GM12873 (cell line): ENCODE results near the gene GREB1L.

Experiments
- TF ChIP-seq, protein P1 (sequence below): IDR thresholded peaks from 2 replicates; pipeline ENCODE4 v1.5.1; 2012; ENCODE audit warnings: low read depth, mild to moderate bottlenecking, moderate library complexity, low read length, control low read depth; ENCODE audit not compliant: insufficient read depth; ENCODE audit errors: missing control alignments

GREB1L gene

DNA sequence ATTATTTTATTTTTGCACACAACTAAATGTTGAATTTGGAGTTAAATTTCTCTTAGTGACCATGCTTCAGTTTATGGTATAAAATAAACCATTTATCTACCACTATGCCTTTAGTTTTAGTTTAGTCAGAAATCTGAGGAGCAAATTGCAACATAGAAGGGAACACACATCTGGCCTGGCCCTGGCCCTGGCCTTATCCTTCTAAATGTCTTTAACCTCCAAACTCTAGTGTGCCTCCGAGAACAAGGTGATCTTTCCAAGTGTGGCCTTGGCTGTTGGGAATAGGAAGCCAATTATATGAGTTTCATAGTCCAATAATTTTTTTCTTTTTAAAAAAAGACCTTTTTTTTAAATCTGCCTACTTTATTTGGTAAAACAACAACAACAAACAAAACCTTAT is 31.8 kb upstream of the GREB1L start:
- TF ChIP-seq, protein P1, sequence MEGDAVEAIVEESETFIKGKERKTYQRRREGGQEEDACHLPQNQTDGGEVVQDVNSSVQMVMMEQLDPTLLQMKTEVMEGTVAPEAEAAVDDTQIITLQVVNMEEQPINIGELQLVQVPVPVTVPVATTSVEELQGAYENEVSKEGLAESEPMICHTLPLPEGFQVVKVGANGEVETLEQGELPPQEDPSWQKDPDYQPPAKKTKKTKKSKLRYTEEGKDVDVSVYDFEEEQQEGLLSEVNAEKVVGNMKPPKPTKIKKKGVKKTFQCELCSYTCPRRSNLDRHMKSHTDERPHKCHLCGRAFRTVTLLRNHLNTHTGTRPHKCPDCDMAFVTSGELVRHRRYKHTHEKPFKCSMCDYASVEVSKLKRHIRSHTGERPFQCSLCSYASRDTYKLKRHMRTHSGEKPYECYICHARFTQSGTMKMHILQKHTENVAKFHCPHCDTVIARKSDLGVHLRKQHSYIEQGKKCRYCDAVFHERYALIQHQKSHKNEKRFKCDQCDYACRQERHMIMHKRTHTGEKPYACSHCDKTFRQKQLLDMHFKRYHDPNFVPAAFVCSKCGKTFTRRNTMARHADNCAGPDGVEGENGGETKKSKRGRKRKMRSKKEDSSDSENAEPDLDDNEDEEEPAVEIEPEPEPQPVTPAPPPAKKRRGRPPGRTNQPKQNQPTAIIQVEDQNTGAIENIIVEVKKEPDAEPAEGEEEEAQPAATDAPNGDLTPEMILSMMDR, result no peak

DNA sequence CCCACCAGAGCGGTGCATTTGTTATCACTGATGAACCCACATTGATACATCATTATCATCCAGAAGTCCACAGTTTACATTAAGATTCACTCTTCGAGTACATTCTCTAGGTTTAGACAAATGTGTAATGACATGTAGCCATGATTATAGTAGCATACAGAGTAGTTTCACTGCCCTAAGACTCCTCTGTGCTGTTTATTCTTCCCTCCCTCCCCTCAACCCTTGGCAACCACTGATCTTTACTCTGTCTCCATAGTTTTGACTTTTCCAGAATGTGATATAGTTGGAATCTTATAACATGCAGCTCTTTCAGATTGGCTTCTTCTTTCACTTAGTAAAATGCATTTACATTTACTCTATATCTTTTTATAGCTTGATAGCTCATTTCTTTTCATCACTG is 31.2 kb upstream of the GREB1L start:
- TF ChIP-seq, protein P1, result no peak

DNA sequence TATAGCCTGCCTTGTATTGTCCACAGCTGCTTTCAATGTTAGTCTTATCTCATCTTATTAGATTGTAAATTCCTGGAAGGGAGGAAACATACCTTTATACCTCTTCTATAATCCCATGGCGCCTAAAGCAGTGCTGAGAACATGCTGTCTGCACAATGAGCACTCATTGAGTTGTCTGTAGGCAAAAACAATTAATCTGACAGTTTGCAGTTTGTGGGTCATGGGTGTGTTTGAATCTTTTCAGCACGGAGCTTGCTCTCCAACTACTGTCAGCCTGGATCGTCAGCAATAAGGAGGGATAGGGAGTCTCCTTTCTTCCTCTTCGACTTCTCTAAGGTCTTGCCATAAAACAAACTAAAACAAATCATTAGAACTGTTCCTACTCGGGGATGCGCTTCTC is 26.5 kb upstream of the GREB1L start:
- TF ChIP-seq, protein P1, result no peak

DNA sequence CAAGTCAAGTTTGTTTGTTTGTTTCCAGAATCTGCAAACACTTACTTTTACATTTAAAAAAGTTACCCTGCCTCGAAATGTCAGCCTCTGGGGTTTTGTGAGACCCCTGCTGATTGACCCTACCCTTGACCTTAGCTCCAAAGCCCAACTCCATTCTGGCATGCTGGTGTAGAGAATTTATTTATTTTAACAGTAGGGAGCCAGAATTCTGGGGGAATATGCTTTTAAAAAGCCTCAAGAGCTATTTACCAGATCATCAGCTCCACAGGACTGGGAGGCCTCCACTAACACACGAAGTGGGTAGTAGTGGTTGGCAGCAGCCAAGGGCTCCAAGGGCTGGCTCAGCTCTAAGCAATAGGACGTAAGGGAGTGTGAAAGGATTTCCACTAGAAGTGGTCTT is 23.2 kb upstream of the GREB1L start:
- TF ChIP-seq, protein P1, result no peak

DNA sequence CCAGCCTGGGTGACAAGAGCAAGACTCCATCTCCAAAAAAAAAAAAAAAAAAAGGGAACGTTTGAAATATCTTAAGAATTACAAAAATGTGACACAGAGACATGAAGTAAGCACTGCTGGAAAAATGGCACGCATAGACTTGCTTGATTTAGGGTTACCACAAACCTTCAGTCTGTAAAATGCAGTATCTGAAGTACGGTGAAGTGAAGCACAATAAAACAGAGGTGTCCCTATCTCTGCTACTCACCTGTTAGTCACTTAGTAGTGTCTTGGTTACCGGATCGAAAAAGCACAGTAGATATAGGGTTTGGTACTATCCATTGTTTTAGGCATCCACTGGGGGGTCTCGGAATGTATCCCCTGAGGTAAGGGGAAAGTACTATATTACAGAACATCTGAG is 11.6 kb upstream of the GREB1L start:
- TF ChIP-seq, protein P1, result no peak

DNA sequence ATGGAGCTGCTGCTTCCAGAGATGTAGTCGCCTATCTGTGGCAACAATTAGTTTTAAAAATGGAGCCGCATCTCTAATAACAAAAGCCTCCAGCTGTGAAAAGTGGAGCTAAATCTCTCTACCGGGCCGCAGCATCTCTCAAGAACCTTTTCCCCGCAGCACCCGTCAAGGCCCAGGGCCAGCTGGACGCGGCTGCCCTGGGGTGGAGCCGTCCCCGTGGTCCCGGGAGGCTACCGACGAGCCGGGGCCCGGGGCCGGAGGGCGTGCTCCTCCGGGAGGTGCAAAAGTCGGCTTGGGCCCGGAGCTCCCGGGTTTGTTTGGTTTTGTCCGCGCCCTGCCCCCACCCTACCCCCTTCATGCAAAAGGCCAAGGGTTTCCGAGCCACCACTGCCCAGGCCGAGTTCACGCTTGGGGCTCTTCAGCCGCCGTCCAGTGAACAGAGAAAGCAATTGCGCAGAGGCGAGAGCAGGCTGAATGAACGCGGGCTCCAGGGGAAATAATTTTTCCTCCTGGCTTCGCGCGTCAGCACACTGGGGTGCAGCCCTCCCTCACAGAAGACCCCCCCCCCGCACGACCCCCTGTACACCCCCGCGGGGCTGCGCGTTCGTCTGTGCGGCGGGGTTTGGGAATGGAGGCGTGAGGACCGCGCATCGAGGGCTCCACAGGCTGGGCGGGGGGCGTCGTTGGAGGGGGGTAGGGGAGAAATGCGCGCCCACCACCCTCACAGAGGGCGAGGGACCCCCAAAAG is 557 bp upstream of the GREB1L start:
- TF ChIP-seq, protein P1, result no peak

DNA sequence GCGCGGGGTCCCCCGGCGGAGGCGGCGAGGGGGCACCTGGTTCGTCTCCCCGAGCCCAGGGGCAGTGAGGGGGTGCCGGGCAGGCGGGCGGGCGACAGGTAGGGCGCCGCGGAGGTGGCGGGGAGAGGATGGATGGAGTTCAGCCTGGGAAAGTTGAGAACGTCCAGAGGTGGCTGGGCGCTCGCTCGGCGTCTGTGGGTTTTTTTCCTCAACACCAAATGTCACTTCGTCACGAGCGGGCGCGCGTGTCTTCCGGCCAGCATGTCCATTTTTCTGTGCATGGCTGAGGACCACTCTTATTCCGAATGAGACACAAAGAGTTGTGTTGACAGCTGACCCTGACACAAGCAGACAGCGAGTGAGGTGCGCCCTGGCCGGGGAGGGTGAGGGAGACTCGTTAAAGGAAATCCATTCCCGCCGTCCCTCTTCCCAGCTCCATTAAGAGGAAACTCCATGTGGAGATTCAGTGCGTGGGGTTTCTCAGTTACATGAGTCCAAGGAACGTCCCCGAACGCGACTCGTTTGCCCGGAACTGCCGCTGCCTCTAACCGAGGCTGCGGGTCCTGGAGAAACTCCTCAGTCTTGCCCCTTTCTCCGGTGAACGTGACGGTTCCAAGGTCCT is 859 bp downstream of the GREB1L start:
- TF ChIP-seq, protein P1, result no peak
